Sigmoid colon (tissue), 4 donors: ENCODE results near the gene RSPH6A.

ENCODE experiments used
- CTCF ChIP-seq, 4 experiments: fragments of 450-650 bp in 3 of 4; fragments of 200-600 bp in 1 of 4; IDR thresholded peaks; one replicate each; pipeline ENCODE4 v1.5.1; 2016 to 2019; ENCODE audit warnings: antibody characterized with exemption in 4 of 4, mild to moderate bottlenecking in 3 of 4, moderate library complexity in 2 of 4
- POLR2AphosphoS5 ChIP-seq, 4 donors: sonication (generic); formaldehyde crosslinking; IDR thresholded peaks; one replicate each; pipeline ENCODE4 v1.6.1; 2017; ENCODE audit warnings: antibody characterized with exemption in 4 of 4

- TF ChIP-seq CTCF (IDR thresholded peaks at IDR 0.05) (no peak), POLR2AphosphoS5 (IDR thresholded peaks at IDR 0.05) (no peak)
Observed at GRCh38 chr19:45800070-45800553, 15.0 kb downstream of the RSPH6A start.
